Neural cell (in vitro differentiated cells): ENCODE measurements around the gene PRSS38. TPM values are rescaled to one million over a fixed set of nuclear protein-coding genes. Genes with fewer than 3 reads are reported as not detected.

Experiments used
- H2AFZ ChIP-seq: fragments of 200-600, 300-800 bp; sonication (generic), shearing (Covaris generic); 2 replicates; pipeline ENCODE4 v1.6.0; 2014; ENCODE audit warnings: low read depth, mild to moderate bottlenecking, antibody characterized with exemption, low read length, moderate library complexity
- H3F3A ChIP-seq: fragments of 200-600 bp; shearing (Covaris generic); 2 replicates; pipeline ENCODE4 v1.6.1; 2016; ENCODE audit warnings: mild to moderate bottlenecking, moderate library complexity, mixed read lengths, antibody characterized with exemption, low read length; ENCODE audit not compliant: insufficient read depth, poor library complexity, severe bottlenecking
- H3K27ac ChIP-seq: fragments of 200-600, 300-800 bp; sonication (generic), shearing (Covaris generic); 2 replicates; pipeline ENCODE4 v1.5.1; 2014; ENCODE audit warnings: mild to moderate bottlenecking, low read length, moderate library complexity
- H3K27me3 ChIP-seq: fragments of 300-800, 200-600 bp; sonication (generic), shearing (Covaris generic); 2 replicates; pipeline ENCODE4 v1.6.0; 2014; ENCODE audit warnings: mild to moderate bottlenecking, low read depth, low read length, moderate library complexity; ENCODE audit not compliant: insufficient read depth
- H3K36me3 ChIP-seq: fragments of 300-800, 200-600 bp; sonication (generic), shearing (Covaris generic); 2 replicates; pipeline ENCODE4 v1.5.1; 2014; ENCODE audit warnings: mild to moderate bottlenecking, antibody characterized with exemption, low read length, moderate library complexity; ENCODE audit not compliant: insufficient read depth
- H3K4me2 ChIP-seq: fragments of 300-800, 200-600 bp; sonication (generic), shearing (Covaris generic); 2 replicates; pipeline ENCODE4 v1.6.0; 2014; ENCODE audit warnings: mild to moderate bottlenecking, low read length
- H3K4me3 ChIP-seq: fragments of 300-800, 200-600 bp; sonication (generic), shearing (Covaris generic); 2 replicates; pipeline ENCODE4 v1.5.1; 2014; ENCODE audit warnings: mild to moderate bottlenecking, low read length, moderate library complexity
- H3K79me2 ChIP-seq: fragments of 200-600 bp; shearing (Covaris generic); replicated peaks from 2 replicates; pipeline ENCODE4 v1.6.0; 2014; ENCODE audit warnings: mild to moderate bottlenecking, low read length, moderate library complexity; ENCODE audit not compliant: insufficient read depth
- H3K9ac ChIP-seq: fragments of 300-800, 200-600 bp; sonication (generic), shearing (Covaris generic); 2 replicates; pipeline ENCODE4 v1.6.1; 2016; ENCODE audit warnings: mild to moderate bottlenecking, low read length, mixed read lengths
- H3K9me2 ChIP-seq: fragments of 200-600 bp; shearing (Covaris generic); 2 replicates; pipeline ENCODE4 v1.6.1; 2016; ENCODE audit warnings: mild to moderate bottlenecking, low read length, mixed read lengths; ENCODE audit not compliant: insufficient read depth
- H3K9me3 ChIP-seq: fragments of 200-600, 300-800 bp; sonication (generic), shearing (Covaris generic); 2 replicates; pipeline ENCODE4 v1.6.1; 2016; ENCODE audit warnings: mild to moderate bottlenecking, mixed run types, low read length, moderate library complexity, mixed read lengths
- H4K20me1 ChIP-seq: fragments of 200-600 bp; shearing (Covaris generic); 2 replicates; pipeline ENCODE4 v1.6.1; 2016; ENCODE audit warnings: mild to moderate bottlenecking, mixed run types; ENCODE audit not compliant: insufficient read depth
- EP300 ChIP-seq: fragments of 450-650 bp; conservative IDR thresholded peaks from 2 replicates; pipeline ENCODE4 v1.6.1; 2014; ENCODE audit warnings: antibody characterized with exemption, mild to moderate bottlenecking, moderate library complexity; ENCODE audit not compliant: poor library complexity, severe bottlenecking
- EZH2 ChIP-seq: fragments of 200-600, 300-800 bp; shearing (Covaris generic), sonication (generic); IDR thresholded peaks from 2 replicates; pipeline ENCODE4 v1.6.1; 2014; ENCODE audit warnings: antibody characterized with exemption, low read length, borderline replicate concordance, mild to moderate bottlenecking; ENCODE audit not compliant: insufficient read depth, poor library complexity, severe bottlenecking
- MXI1 ChIP-seq: fragments of 450-650 bp; conservative IDR thresholded peaks from 2 replicates; pipeline ENCODE4 v1.6.1; 2014; ENCODE audit warnings: antibody characterized with exemption, mild to moderate bottlenecking; ENCODE audit not compliant: poor library complexity, severe bottlenecking
- POLR2AphosphoS5 ChIP-seq: IDR thresholded peaks from 2 replicates; pipeline ENCODE4 v1.6.1; 2012
- RAD21 ChIP-seq: fragments of 450-650 bp; conservative IDR thresholded peaks from 2 replicates; pipeline ENCODE4 v1.6.1; 2014; ENCODE audit warnings: antibody characterized with exemption, mild to moderate bottlenecking, moderate library complexity
- SMC3 ChIP-seq: fragments of 450-650 bp; conservative IDR thresholded peaks from 2 replicates; pipeline ENCODE4 v1.6.1; 2014; ENCODE audit warnings: antibody characterized with exemption, mild to moderate bottlenecking, moderate library complexity; ENCODE audit not compliant: poor library complexity
- TAF1 ChIP-seq: IDR thresholded peaks from 2 replicates; pipeline ENCODE4 v1.6.1; 2012; ENCODE audit warnings: low read depth
- polyA plus RNA-seq: library from polyadenylated mRNA; depleted of rRNA; stranded (reverse); fragments of >200 nt; gene quantifications from 2 replicates; pipeline ENCODE4 v1.2.3, GENCODE V29; 2014
- TF ChIP-seq, protein P1 (sequence below): IDR thresholded peaks from 2 replicates; pipeline ENCODE4 v1.6.1; 2012; ENCODE audit warnings: borderline replicate concordance
- TF ChIP-seq, protein P2 (sequence below): fragments of 450-650 bp; IDR thresholded peaks from 2 replicates; pipeline ENCODE4 v1.5.1; 2014; ENCODE audit warnings: antibody characterized with exemption, mild to moderate bottlenecking, moderate library complexity; ENCODE audit not compliant: poor library complexity, severe bottlenecking

The PRSS38 gene
- polyA plus RNA-seq, 1 donor from 2014 or later = not detected

DNA sequence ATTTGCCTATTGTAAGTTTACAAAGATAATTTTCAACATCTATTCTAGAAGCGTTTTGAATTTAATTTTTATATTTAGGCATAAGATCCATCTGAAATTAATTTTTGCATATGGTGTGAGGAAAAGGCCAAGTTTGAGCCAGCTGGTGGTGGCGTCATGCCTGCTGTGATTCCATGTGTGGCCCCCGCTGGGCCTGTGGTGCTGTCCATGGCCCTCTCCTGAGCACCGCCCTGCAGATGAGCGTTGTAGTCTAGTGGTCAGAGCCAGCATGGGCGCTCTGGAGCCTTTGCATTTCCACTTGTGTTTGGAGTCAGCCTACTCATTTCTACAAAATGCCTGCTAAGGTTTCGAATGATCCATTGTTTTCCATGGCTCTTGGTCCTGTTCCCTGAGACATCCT is 22.7 kb downstream of the PRSS38 start:
- no peaks in the 10 kb centered on the region for H3F3A ChIP-seq

DNA sequence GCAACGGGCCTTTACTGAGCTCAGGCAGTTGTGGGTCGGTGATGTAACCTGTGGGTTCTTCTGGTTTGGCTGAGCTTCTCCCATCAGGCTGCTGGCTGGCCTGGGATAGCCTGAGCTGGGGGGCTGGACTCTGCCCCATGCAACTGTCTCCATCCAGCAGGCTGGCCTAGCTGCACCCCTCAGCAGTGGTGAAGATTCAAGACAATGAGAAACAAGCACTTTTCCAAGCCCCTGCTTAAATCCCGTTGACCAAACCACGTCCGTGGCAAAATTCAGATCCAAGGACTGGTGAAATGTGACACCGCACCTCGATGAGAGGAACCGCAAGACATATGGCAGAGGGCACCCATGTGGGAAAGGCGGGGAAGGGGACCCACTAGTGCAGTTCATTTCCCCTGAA is 25.6 kb downstream of the PRSS38 start:
- no peaks in the 10 kb centered on the region for H4K20me1 ChIP-seq

More for the DNA sequence above, 22.7 kb downstream of the PRSS38 start:
- Histone ChIP-seq H3K9me2 (no peaks in the 10 kb centered on the region), H3K4me3 (no peak overlapping the region), H4K20me1 (no peaks in the 10 kb centered on the region), H3K79me2 (no peaks in the 10 kb centered on the region), H3K27me3 (no peaks in the 10 kb centered on the region), H3K36me3 (no peaks in the 10 kb centered on the region), H3K4me2 (no peak overlapping the region), H3K9me3 (no peaks in the 10 kb centered on the region), H3K9ac (no peak overlapping the region), H2AFZ (no peak overlapping the region), H3K27ac (no peak overlapping the region)
- no peak for TF ChIP-seq SMC3
- TF ChIP-seq TAF1 = no peak
- TF ChIP-seq POLR2AphosphoS5 = no peak
- TF ChIP-seq EP300 = no peak
- no peak for TF ChIP-seq MXI1
- TF ChIP-seq RAD21 = no peak
- TF ChIP-seq, protein P1, sequence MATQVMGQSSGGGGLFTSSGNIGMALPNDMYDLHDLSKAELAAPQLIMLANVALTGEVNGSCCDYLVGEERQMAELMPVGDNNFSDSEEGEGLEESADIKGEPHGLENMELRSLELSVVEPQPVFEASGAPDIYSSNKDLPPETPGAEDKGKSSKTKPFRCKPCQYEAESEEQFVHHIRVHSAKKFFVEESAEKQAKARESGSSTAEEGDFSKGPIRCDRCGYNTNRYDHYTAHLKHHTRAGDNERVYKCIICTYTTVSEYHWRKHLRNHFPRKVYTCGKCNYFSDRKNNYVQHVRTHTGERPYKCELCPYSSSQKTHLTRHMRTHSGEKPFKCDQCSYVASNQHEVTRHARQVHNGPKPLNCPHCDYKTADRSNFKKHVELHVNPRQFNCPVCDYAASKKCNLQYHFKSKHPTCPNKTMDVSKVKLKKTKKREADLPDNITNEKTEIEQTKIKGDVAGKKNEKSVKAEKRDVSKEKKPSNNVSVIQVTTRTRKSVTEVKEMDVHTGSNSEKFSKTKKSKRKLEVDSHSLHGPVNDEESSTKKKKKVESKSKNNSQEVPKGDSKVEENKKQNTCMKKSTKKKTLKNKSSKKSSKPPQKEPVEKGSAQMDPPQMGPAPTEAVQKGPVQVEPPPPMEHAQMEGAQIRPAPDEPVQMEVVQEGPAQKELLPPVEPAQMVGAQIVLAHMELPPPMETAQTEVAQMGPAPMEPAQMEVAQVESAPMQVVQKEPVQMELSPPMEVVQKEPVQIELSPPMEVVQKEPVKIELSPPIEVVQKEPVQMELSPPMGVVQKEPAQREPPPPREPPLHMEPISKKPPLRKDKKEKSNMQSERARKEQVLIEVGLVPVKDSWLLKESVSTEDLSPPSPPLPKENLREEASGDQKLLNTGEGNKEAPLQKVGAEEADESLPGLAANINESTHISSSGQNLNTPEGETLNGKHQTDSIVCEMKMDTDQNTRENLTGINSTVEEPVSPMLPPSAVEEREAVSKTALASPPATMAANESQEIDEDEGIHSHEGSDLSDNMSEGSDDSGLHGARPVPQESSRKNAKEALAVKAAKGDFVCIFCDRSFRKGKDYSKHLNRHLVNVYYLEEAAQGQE = no peak

More for the DNA sequence above, 25.6 kb downstream of the PRSS38 start:
- no peaks in the 10 kb centered on the region for H3K9me2 ChIP-seq
- H3K27ac ChIP-seq = no peak overlapping the region
- no peak for TF ChIP-seq RAD21
- TF ChIP-seq MXI1 = no peak
- TF ChIP-seq SMC3 = no peak
- TF ChIP-seq, protein P1 = no peak
- TF ChIP-seq EP300 = no peak
- no peak for TF ChIP-seq TAF1
- TF ChIP-seq, protein P2, sequence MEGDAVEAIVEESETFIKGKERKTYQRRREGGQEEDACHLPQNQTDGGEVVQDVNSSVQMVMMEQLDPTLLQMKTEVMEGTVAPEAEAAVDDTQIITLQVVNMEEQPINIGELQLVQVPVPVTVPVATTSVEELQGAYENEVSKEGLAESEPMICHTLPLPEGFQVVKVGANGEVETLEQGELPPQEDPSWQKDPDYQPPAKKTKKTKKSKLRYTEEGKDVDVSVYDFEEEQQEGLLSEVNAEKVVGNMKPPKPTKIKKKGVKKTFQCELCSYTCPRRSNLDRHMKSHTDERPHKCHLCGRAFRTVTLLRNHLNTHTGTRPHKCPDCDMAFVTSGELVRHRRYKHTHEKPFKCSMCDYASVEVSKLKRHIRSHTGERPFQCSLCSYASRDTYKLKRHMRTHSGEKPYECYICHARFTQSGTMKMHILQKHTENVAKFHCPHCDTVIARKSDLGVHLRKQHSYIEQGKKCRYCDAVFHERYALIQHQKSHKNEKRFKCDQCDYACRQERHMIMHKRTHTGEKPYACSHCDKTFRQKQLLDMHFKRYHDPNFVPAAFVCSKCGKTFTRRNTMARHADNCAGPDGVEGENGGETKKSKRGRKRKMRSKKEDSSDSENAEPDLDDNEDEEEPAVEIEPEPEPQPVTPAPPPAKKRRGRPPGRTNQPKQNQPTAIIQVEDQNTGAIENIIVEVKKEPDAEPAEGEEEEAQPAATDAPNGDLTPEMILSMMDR = no peak
- no peak for TF ChIP-seq EZH2
- H3K79me2 ChIP-seq = no peaks in the 10 kb centered on the region
- no peak overlapping the region for H3K4me2 ChIP-seq
- no peaks in the 10 kb centered on the region for H3K36me3 ChIP-seq
- H2AFZ ChIP-seq = no peak overlapping the region
- H3F3A ChIP-seq = no peaks in the 10 kb centered on the region
- no peaks in the 10 kb centered on the region for H3K27me3 ChIP-seq
- no peak overlapping the region for H3K4me3 ChIP-seq
- no peak overlapping the region for H3K9ac ChIP-seq
- no peaks in the 10 kb centered on the region for H3K9me3 ChIP-seq
